HepG2 (cell line): ENCODE data around the gene MEX3A.

Experiments
- ELF1 ChIP-seq: sonication (generic); formaldehyde crosslinking; IDR thresholded peaks from 2 replicates; pipeline ENCODE4 v1.4.0; 2020; ENCODE audit warnings: missing genetic modification reagents
- MEF2D ChIP-seq: sonication (generic); formaldehyde crosslinking; IDR thresholded peaks from 2 replicates; pipeline ENCODE4 v1.5.1; 2020; ENCODE audit warnings: mild to moderate bottlenecking, missing genetic modification reagents
- PBX3 ChIP-seq: sonication (generic); formaldehyde crosslinking; IDR thresholded peaks from 2 replicates; pipeline ENCODE4 v1.8.1; 2023; ENCODE audit warnings: missing genetic modification reagents, inconsistent platforms, borderline replicate concordance
- POLR2A ChIP-seq, 2 experiments: IDR thresholded peaks; 2 replicates each; pipeline ENCODE4 v1.6.1; 2011; ENCODE audit warnings: low read depth in 2 of 2, low read length in 2 of 2, mild to moderate bottlenecking in 1 of 2, moderate library complexity in 1 of 2; ENCODE audit not compliant: insufficient read depth in 1 of 2
- POLR2AphosphoS5 ChIP-seq: IDR thresholded peaks from 2 replicates; pipeline ENCODE4 v1.6.1; 2012; ENCODE audit warnings: low read depth, low read length
- SOX6 ChIP-seq, 2 experiments: fragments of 450-650 bp in 1 of 2; sonication (generic) in 1 of 2; formaldehyde crosslinking in 1 of 2; IDR thresholded peaks; 2 replicates each; pipeline versions ENCODE4 v1.4.0 to v1.6.1; 2017 to 2020; ENCODE audit warnings: antibody characterized with exemption in 1 of 2, mild to moderate bottlenecking in 1 of 2, missing genetic modification reagents in 1 of 2
- ZNF180 ChIP-seq: sonication (generic); formaldehyde crosslinking; IDR thresholded peaks from 2 replicates; pipeline ENCODE4 v1.4.0; 2020; ENCODE audit warnings: low read depth, missing genetic modification reagents, borderline replicate concordance
- ZNF841 ChIP-seq: sonication (generic); formaldehyde crosslinking; IDR thresholded peaks from 2 replicates; pipeline ENCODE4 v1.8.1; 2023; ENCODE audit warnings: missing genetic modification reagents, borderline replicate concordance
- TF ChIP-seq, protein P1 (sequence below): IDR thresholded peaks from 2 replicates; pipeline ENCODE4 v1.6.1; 2016; ENCODE audit warnings: mild to moderate bottlenecking

GRCh38 chr1:156033011-156033410, 49.3 kb downstream of the MEX3A start:
- TF ChIP-seq ELF1 (no peak), ZNF180 (no peak), MEF2D (CRISPR knock-in tag) (no peak), PBX3 (CRISPR knock-in tag) (no peak), SOX6 (IDR thresholded peaks at IDR 0.05) (no peak), SOX6 (CRISPR knock-in tag; IDR thresholded peaks at IDR 0.05) (no peak), ZNF841 (CRISPR knock-in tag) (no peak), POLR2AphosphoS5 (no peak), POLR2A (IDR thresholded peaks at IDR 0.05; ENCODE audit: insufficient read depth in 1 of 2, low read depth in 2 of 2, low read length in 2 of 2) (no peak)
- TF ChIP-seq, protein P1, sequence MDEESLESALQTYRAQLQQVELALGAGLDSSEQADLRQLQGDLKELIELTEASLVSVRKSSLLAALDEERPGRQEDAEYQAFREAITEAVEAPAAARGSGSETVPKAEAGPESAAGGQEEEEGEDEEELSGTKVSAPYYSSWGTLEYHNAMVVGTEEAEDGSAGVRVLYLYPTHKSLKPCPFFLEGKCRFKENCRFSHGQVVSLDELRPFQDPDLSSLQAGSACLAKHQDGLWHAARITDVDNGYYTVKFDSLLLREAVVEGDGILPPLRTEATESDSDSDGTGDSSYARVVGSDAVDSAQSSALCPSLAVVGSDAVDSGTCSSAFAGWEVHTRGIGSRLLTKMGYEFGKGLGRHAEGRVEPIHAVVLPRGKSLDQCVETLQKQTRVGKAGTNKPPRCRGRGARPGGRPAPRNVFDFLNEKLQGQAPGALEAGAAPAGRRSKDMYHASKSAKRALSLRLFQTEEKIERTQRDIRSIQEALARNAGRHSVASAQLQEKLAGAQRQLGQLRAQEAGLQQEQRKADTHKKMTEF: no peak
